SH-SY5Y (cell line): ENCODE results near the gene ACP1.

Experiments
- GATA2 ChIP-seq: IDR thresholded peaks from 2 replicates; pipeline ENCODE4 v1.6.1; 2011; ENCODE audit warnings: mild to moderate bottlenecking, low read depth, low read length
- GATA3 ChIP-seq: IDR thresholded peaks from 2 replicates; pipeline ENCODE4 v1.6.1; 2011; ENCODE audit warnings: low read depth, mild to moderate bottlenecking, low read length, moderate library complexity

Gene ACP1

GRCh38 chr2:263022-263738 is 1.6 kb upstream of the ACP1 start:
- TF ChIP-seq GATA2 (no peak), GATA3 (no peak)

GRCh38 chr2:263774-264492 is 814 bp upstream of the ACP1 start, which contains the start of gene SH3YL1:
TSS of gene SH3YL1 (minus strand) at chr2:264032. CDS start at chr2:263984, 48 bp downstream.
- no peak for TF ChIP-seq GATA2

- TF ChIP-seq GATA3 (no peak), GATA2 (no peak)
These were observed 3.6 kb downstream of the ACP1 start for GRCh38 chr2:268323-268722.

GRCh38 chr2:269356-270030 is 4.7 kb downstream of the ACP1 start:
- no peak for TF ChIP-seq GATA3
- TF ChIP-seq GATA2, result no peak

- no peak for TF ChIP-seq GATA2
- TF ChIP-seq GATA3, result no peak
These were observed 6.1 kb downstream of the ACP1 start for GRCh38 chr2:270861-271260.

- TF ChIP-seq GATA2 (no peak), GATA3 (no peak)
These were observed 7.2 kb downstream of the ACP1 start for GRCh38 chr2:271917-272316.

GRCh38 chr2:273333-273732 is 8.6 kb downstream of the ACP1 start:
- no peak for TF ChIP-seq GATA2
- no peak for TF ChIP-seq GATA3

GRCh38 chr2:274503-274902 is 9.8 kb downstream of the ACP1 start:
- TF ChIP-seq GATA2 (no peak), GATA3 (no peak)

GRCh38 chr2:275466-275865 is 10.7 kb downstream of the ACP1 start:
- no peak for TF ChIP-seq GATA2
- no peak for TF ChIP-seq GATA3

GRCh38 chr2:278312-278926 is 13.7 kb downstream of the ACP1 start:
- TF ChIP-seq GATA2 (no peak), GATA3 (no peak)

- TF ChIP-seq GATA3, result no peak
These were observed 14.2 kb downstream of the ACP1 start for GRCh38 chr2:278927-279320.

GRCh38 chr2:279366-279765 is 14.6 kb downstream of the ACP1 start:
- no peak for TF ChIP-seq GATA2
- no peak for TF ChIP-seq GATA3

- TF ChIP-seq GATA2 (no peak), GATA3 (no peak)
These were observed 15.4 kb downstream of the ACP1 start for GRCh38 chr2:279956-280649.

- TF ChIP-seq GATA2 (no peak), GATA3 (no peak)
These were observed 15.9 kb downstream of the ACP1 start for GRCh38 chr2:280650-281110.
